HG03521 (cell line): ENCODE results near the gene CDH13.

ENCODE experiments used
- ATAC-seq: cut with Tn5 transposase; IDR thresholded peaks from one replicate; pipeline ENCODE4 v1.9.1; 2021; ENCODE audit warnings: mild to moderate bottlenecking, moderate library complexity; ENCODE audit not compliant: unreplicated experiment

Gene CDH13

GRCh38 chr16:82832821-82833220, 206.1 kb downstream of the CDH13 start:
- no peak for ATAC-seq

DNA sequence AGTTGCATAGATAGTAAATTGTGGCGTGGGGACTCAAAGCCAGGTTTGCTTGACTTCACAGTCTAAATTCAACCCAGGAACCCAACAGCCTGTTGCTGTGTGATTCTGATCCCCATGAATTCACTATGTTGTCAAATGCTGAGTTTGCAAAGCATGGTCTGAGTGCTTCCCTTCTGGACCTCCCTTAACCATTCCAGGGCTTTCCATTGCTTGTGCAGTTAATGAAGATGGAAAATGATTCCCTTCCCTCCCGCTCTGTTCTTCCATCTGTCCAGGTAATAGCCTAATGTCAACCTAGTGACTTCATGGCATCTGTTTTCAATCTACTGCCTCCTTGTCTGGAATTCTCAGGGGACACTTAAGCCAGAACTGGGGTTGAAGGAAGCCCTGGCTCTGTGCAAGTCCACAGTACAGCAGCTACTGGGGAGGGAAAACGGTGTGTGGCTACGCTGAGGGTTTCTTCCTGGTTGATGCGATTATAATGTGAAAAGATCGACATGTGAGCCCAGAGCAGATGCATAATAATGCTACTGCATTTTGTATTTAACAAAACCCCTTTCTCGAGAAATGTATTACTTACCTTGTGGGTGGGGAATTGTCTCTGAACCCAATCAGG, 206.7 kb downstream of the CDH13 start:
- no peak for ATAC-seq

DNA sequence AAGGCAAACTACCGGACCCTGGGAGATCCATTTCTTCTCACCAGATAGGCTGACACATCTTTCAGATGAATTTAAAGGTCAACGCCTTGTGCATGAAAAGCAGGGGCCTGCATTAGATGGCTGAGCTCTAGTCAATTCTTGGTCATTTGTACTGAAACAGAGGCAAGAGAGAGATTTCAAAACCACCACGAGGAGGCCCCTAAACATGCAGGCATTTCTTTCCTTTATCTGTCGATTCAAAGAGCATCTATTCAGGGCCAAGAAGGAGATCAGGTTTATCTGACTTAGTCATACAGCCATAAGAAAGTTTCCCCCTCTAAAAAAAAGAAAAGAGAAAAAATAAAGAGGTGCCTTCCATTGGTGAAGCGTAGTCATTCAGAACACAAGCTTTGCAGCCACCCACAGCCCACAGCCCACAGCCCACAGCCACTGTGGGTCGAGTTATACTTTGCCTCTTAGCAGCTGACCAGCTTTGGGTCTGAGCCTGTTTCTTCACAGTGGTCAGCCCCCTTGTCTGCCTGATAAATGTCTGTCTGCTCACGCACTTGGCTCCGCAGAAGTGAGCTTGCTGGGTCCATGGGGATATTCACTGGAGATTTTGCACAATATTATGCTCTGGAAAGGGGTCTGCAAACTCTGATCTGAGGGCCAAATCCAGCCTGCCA, 207.5 kb downstream of the CDH13 start:
- ATAC-seq: no peak

- no peak for ATAC-seq
Observed at GRCh38 chr16:82835487-82836155, 208.9 kb downstream of the CDH13 start.

GRCh38 chr16:82841108-82841507, 214.3 kb downstream of the CDH13 start:
- ATAC-seq: no peak

GRCh38 chr16:82843606-82844271, 217.0 kb downstream of the CDH13 start:
- ATAC-seq: no peak

DNA sequence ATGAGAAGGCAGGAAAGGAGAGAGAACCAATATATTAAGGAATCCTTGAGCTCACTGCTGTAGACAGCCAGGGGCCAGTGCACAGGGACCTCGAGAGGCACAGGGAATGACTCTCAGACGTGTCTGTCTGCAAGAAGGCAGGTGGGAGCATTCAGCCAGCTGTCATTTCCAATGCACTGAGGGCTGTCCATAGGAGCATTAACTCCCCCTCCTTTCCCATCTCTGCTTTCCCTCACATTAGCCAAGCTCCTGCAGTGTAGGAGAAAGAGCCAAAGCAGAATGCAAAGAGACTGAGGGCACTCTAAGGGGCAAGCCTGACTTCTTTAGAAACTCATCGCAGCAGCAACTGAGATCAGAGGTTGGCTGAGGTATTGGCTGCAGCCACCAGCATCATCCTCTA, 218.3 kb downstream of the CDH13 start:
- ATAC-seq: no peak

GRCh38 chr16:82846806-82847205, 220.0 kb downstream of the CDH13 start:
- no peak for ATAC-seq

- no peak for ATAC-seq
Observed at GRCh38 chr16:82848013-82848412, 221.2 kb downstream of the CDH13 start.

GRCh38 chr16:82852388-82853008, 225.7 kb downstream of the CDH13 start:
- no peak for ATAC-seq

DNA sequence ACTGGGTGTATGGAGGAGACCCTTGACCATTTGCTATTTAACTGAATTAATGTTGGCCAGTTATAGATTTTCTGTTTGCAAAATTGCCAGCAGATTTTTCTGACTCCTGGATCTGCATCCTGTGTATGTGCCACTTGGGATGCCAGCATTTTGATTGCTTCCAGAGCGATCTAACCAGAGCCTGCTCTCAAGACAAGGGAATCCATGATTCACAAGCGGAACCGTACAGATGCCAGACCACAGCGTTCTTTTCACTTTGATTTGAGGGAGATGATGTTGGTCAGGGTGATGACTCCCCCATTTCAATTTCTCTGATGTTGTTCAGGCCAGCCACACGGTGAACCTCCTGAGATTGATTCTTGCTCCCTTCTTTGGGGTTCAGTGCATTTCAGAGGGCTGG, 228.7 kb downstream of the CDH13 start:
- no peak for ATAC-seq

GRCh38 chr16:82857693-82858365, 231.1 kb downstream of the CDH13 start:
- no peak for ATAC-seq

DNA sequence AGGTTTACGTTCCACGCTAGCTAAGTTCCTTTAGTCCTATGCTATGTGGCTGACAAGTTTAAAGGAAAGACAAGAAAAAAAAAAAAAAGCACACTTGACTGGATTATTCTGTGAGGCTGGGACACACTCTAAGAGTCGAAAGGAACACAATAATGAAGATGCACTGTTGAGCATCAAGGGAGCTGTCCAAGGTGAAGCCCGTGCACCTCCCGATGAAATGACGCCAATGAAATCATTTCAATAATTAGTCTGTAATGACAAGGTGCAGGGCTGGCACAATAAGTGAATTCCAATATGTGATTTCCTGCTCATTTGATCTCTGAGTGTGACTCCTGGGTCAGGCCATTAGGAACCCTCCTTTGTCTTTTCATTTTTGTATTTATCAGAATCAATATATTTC, 232.9 kb downstream of the CDH13 start:
- ATAC-seq: no peak

- no peak for ATAC-seq
Observed at GRCh38 chr16:82860071-82860470, 233.3 kb downstream of the CDH13 start.

- ATAC-seq: no peak
Observed at GRCh38 chr16:82862057-82862456, 235.3 kb downstream of the CDH13 start.

- ATAC-seq: no peak
Observed at GRCh38 chr16:82864332-82865040, 237.7 kb downstream of the CDH13 start.

- no peak for ATAC-seq
Observed at GRCh38 chr16:82865412-82865811, 238.6 kb downstream of the CDH13 start.

GRCh38 chr16:82867485-82867884, 240.7 kb downstream of the CDH13 start:
- no peak for ATAC-seq

DNA sequence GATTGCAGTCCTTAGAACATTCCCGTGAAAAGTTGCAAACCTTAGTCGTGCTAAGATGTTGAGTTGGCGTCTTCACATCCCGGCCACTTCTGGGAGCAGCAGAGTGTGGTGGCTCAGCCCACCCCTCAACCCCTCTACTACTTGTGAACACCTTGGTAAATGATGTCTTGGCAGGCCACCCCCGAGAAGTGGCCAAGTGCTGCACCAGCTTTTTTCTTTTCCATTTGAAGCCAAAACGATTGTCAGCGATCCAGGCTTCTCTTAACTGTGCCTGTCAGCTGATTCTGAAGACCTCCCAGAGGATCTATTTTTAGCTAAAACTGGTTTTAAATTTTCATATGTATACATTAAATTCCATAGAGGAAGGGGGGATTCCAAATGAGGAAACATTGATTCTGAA, 247.5 kb downstream of the CDH13 start:
- ATAC-seq: no peak

DNA sequence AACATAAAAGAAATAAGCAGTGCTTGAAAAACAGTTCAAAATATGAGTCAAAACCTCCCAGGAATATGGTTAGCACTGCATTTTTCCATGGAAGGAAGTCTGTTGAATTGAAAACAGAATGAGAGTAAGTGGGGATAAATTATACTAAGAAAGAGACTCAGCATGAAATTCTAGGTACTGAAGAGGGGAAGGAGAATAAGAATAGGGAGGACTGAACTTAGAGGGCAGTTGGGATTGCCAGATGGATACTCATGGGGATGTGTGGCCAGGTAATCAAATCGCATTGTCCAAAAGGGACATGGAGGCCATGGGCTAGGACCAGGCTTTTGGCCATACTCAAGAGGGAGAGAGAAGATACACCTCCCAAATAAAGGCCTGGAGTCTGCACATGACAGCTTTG, 247.9 kb downstream of the CDH13 start:
- ATAC-seq: no peak
